Prostate gland (tissue), 2 donors: ENCODE results near the gene DGAT2.
"Not testable (repeated sequence)": the region's sequence is repeated elsewhere in the genome, so short reads cannot be mapped to it uniquely, and the experiment has no call there.

Experiments
- CTCF ChIP-seq, 4 experiments: fragments of 200-600 bp in 2 of 4; fragments of 450-650 bp in 2 of 4; sonication (generic) in 2 of 4; IDR thresholded peaks; 1 replicate in 3 of 4; 2 replicates in 1 of 4; pipeline ENCODE4 v1.5.1; 2016 to 2019; ENCODE audit warnings: antibody characterized with exemption in 4 of 4, mild to moderate bottlenecking in 2 of 4, moderate library complexity in 2 of 4
- POLR2A ChIP-seq: fragments of 450-650 bp; IDR thresholded peaks from one replicate; pipeline ENCODE4 v1.6.1; 2016; ENCODE audit warnings: antibody characterized with exemption, mild to moderate bottlenecking
- POLR2AphosphoS5 ChIP-seq: sonication (generic); formaldehyde crosslinking; IDR thresholded peaks from one replicate; pipeline ENCODE4 v1.6.1; 2017; ENCODE audit warnings: antibody characterized with exemption

GRCh38 chr11:75743159-75743558 lies 25.4 kb upstream of the DGAT2 start:
- TF ChIP-seq CTCF (IDR thresholded peaks at IDR 0.05); POLR2A; POLR2AphosphoS5: not testable (repeated sequence)
